Measurements from ENCODE around the gene MPZL1.
A peak's percentile ranks its signal among the peaks of the same experiment; 100 is the strongest.

The MPZL1 gene

GRCh38 chr1:167755654-167756053 is 33.9 kb downstream of the MPZL1 start:
- H3K9me2 ChIP-seq (replicated peaks; ENCODE audit: control insufficient read depth, low read length) = no peaks in the 10 kb centered on the region; the same call in 1 of the 2 replicates
- H4K20me1 ChIP-seq (ENCODE audit: control insufficient read depth, insufficient read depth, low read depth, low read length) = no peaks in the 10 kb centered on the region
- no peaks in the 10 kb centered on the region for H3K9me3 ChIP-seq (ENCODE audit: control insufficient read depth, insufficient read depth, low read length)
- peak overlapping the region; percentile 14; the same call in 1 of the 2 replicates for H3K27ac ChIP-seq (ENCODE audit: low read depth, low read length)
- peaks cover 74% of the 10 kb centered on the region for H3K4me1 ChIP-seq (ENCODE audit: control insufficient read depth, low read length)
- 0 out of 2 replicates have a peak overlapping the region, but pooled peaks have one; percentile 0 for H3K4me2 ChIP-seq (ENCODE audit: low read length)
- no peaks in the 10 kb centered on the region for H3K27me3 ChIP-seq (ENCODE audit: control insufficient read depth, low read length)
- peaks cover 6% of the 10 kb centered on the region for H3K36me3 ChIP-seq (ENCODE audit: control insufficient read depth, low read length)
- no peak overlapping the region for H3K4me3 ChIP-seq (ENCODE audit: low read length)
- H3K79me2 ChIP-seq (ENCODE audit: control insufficient read depth, low read length) = peaks cover 70% of the 10 kb centered on the region
- peaks cover 33% of the 10 kb centered on the region for H3F3A ChIP-seq (ENCODE audit: control insufficient read depth, insufficient read depth)
- TF ChIP-seq EZH2phosphoT487 (IDR thresholded peaks at IDR 0.05; ENCODE audit: borderline replicate concordance, low read length) (no peak), CTCF (IDR thresholded peaks at IDR 0.05; ENCODE audit: low read depth, low read length, poor library complexity, severe bottlenecking) (no peak)

GRCh38 chr1:167756730-167757405 is 35.1 kb downstream of the MPZL1 start:
- Histone ChIP-seq H3K27me3 (ENCODE audit: control insufficient read depth, low read length) (no peaks in the 10 kb centered on the region), H3K9me2 (replicated peaks; ENCODE audit: control insufficient read depth, low read length) (no peaks in the 10 kb centered on the region; the same call in 1 of the 2 replicates), H3K4me2 (ENCODE audit: low read length) (peak overlapping the region; percentile 72), H3K27ac (ENCODE audit: low read depth, low read length) (peak overlapping the region; percentile 23; the same call in 1 of the 2 replicates), H4K20me1 (ENCODE audit: control insufficient read depth, insufficient read depth, low read depth, low read length) (no peaks in the 10 kb centered on the region), H3K9me3 (ENCODE audit: control insufficient read depth, insufficient read depth, low read length) (no peaks in the 10 kb centered on the region), H3K4me1 (ENCODE audit: control insufficient read depth, low read length) (peaks cover 65% of the 10 kb centered on the region), H3F3A (ENCODE audit: control insufficient read depth, insufficient read depth) (peaks cover 33% of the 10 kb centered on the region), H3K79me2 (ENCODE audit: control insufficient read depth, low read length) (peaks cover 69% of the 10 kb centered on the region), H3K36me3 (ENCODE audit: control insufficient read depth, low read length) (peaks cover 6% of the 10 kb centered on the region), H3K4me3 (ENCODE audit: low read length) (peak overlapping the region; percentile 52)
- TF ChIP-seq EZH2phosphoT487 (IDR thresholded peaks at IDR 0.05; ENCODE audit: borderline replicate concordance, low read length) = no peak
- TF ChIP-seq CTCF (IDR thresholded peaks at IDR 0.05; ENCODE audit: low read depth, low read length, poor library complexity, severe bottlenecking) = no peak

- Histone ChIP-seq H3K4me2 (ENCODE audit: low read length) (peak overlapping the region; percentile 72), H3K4me1 (ENCODE audit: control insufficient read depth, low read length) (peaks cover 57% of the 10 kb centered on the region), H3K9me2 (replicated peaks; ENCODE audit: control insufficient read depth, low read length) (no peaks in the 10 kb centered on the region; the same call in 1 of the 2 replicates), H3K27ac (ENCODE audit: low read depth, low read length) (peak overlapping the region; percentile 23; the same call in 1 of the 2 replicates), H3K79me2 (ENCODE audit: control insufficient read depth, low read length) (peaks cover 68% of the 10 kb centered on the region), H3F3A (ENCODE audit: control insufficient read depth, insufficient read depth) (peaks cover 30% of the 10 kb centered on the region), H3K9me3 (ENCODE audit: control insufficient read depth, insufficient read depth, low read length) (no peaks in the 10 kb centered on the region), H3K36me3 (ENCODE audit: control insufficient read depth, low read length) (peaks cover 6% of the 10 kb centered on the region), H4K20me1 (ENCODE audit: control insufficient read depth, insufficient read depth, low read depth, low read length) (no peaks in the 10 kb centered on the region), H3K4me3 (ENCODE audit: low read length) (peak overlapping the region; percentile 52; the same call in 1 of the 2 replicates), H3K27me3 (ENCODE audit: control insufficient read depth, low read length) (no peaks in the 10 kb centered on the region)
- TF ChIP-seq EZH2phosphoT487 (IDR thresholded peaks at IDR 0.05; ENCODE audit: borderline replicate concordance, low read length) (no peak), CTCF (IDR thresholded peaks at IDR 0.05; ENCODE audit: low read depth, low read length, poor library complexity, severe bottlenecking) (no peak)
These were observed 35.9 kb downstream of the MPZL1 start for GRCh38 chr1:167757433-167758309.

Data from DOHH2 (cell line).